ENCODE data around the gene IFT74. TPM values are rescaled to one million over a fixed set of nuclear protein-coding genes. Genes with fewer than 3 reads are reported as not detected.

The IFT74 gene
- total and polyA plus RNA-seq, 2 of the 13 experiments (the other 11 are each of a cell fraction or from before 2014, with no cell fraction given): 4.2 to 12.3 TPM

DNA sequence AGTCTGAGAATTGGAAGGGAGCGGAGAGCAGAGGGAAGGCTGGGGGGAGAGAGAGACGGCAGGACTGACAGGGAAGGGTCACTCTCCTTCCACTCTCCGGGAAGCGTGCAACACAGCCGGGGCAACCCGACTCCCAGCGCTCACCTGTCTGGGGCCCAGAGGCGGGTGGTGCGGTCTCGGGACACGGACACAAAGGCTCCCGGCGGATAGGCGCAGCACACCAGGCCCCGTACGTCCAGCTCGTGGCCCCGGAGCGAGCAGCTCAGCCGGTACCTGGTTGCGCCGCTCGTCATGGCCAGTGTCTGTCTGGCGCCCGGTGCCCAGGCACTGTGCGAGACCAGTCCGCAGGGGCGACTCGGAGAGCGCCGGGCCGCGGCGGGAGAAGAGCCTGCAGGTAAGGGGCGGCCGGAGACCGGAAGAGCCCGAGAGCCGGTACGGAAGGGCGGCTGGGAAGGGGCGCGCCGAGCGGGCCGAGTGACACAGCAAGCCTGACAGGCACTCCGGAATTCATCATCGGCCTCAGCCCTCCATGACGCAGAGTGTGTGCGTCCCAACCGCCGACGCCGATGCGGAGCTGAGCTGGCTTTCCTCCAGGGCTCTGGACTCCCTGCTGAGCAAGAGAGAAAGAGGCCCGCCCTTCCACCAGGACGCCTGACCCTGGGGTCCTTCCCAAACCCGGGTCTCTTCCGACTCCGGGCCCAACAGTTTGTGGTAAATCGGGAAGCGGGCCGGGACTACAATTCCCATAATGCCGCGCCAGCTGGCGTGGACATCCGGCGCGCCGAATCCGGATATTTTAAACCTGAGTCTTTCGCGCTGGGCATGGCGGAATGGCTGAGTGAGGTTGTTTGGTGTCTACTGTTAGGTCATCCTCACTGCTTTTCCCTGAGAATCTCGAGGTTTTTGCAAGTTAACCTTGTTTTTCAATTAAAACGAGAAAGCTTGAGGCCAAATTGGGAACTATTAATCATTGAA, 9.2 kb upstream of the IFT74 start, which contains the start of gene PLAA (continued):
- TF ChIP-seq SP5 (CRISPR knock-in tag; IDR thresholded peaks at IDR 0.05; ENCODE audit: borderline replicate concordance, low read depth): no peak
- TF ChIP-seq, protein P1, sequence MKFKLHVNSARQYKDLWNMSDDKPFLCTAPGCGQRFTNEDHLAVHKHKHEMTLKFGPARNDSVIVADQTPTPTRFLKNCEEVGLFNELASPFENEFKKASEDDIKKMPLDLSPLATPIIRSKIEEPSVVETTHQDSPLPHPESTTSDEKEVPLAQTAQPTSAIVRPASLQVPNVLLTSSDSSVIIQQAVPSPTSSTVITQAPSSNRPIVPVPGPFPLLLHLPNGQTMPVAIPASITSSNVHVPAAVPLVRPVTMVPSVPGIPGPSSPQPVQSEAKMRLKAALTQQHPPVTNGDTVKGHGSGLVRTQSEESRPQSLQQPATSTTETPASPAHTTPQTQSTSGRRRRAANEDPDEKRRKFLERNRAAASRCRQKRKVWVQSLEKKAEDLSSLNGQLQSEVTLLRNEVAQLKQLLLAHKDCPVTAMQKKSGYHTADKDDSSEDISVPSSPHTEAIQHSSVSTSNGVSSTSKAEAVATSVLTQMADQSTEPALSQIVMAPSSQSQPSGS (CRISPR knock-in tag; IDR thresholded peaks at IDR 0.05): no peak
- no peak for TF ChIP-seq HNF4G (IDR thresholded peaks at IDR 0.05; ENCODE audit: borderline replicate concordance, low read depth, low read length)
- TF ChIP-seq HNF4G (CRISPR knock-in tag; IDR thresholded peaks at IDR 0.05; ENCODE audit: borderline replicate concordance, low read depth): no peak
- TF ChIP-seq, protein P2, sequence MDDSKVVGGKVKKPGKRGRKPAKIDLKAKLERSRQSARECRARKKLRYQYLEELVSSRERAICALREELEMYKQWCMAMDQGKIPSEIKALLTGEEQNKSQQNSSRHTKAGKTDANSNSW (CRISPR knock-in tag; IDR thresholded peaks at IDR 0.05; ENCODE audit: borderline replicate concordance): no peak
- no peak for TF ChIP-seq NR2F1 (CRISPR knock-in tag; IDR thresholded peaks at IDR 0.05)
- TF ChIP-seq NFYB (CRISPR knock-in tag; IDR thresholded peaks at IDR 0.05): peak; percentile 43; the same call in 1 of the 2 replicates
- peak; percentile 87 for TF ChIP-seq HCFC1 (IDR thresholded peaks at IDR 0.05; ENCODE audit: low read depth, low read length)
- TF ChIP-seq SRSF9 (IDR thresholded peaks at IDR 0.05; ENCODE audit: borderline replicate concordance, insufficient read depth, low read depth, low read length, poor library complexity, severe bottlenecking): no peak
- TF ChIP-seq RFX1 (IDR thresholded peaks at IDR 0.05): no peak
- TF ChIP-seq RAD21 (CRISPR knock-in tag; IDR thresholded peaks at IDR 0.05): peak; percentile 36; the same call in 1 of the 2 replicates
- TF ChIP-seq, protein P3, sequence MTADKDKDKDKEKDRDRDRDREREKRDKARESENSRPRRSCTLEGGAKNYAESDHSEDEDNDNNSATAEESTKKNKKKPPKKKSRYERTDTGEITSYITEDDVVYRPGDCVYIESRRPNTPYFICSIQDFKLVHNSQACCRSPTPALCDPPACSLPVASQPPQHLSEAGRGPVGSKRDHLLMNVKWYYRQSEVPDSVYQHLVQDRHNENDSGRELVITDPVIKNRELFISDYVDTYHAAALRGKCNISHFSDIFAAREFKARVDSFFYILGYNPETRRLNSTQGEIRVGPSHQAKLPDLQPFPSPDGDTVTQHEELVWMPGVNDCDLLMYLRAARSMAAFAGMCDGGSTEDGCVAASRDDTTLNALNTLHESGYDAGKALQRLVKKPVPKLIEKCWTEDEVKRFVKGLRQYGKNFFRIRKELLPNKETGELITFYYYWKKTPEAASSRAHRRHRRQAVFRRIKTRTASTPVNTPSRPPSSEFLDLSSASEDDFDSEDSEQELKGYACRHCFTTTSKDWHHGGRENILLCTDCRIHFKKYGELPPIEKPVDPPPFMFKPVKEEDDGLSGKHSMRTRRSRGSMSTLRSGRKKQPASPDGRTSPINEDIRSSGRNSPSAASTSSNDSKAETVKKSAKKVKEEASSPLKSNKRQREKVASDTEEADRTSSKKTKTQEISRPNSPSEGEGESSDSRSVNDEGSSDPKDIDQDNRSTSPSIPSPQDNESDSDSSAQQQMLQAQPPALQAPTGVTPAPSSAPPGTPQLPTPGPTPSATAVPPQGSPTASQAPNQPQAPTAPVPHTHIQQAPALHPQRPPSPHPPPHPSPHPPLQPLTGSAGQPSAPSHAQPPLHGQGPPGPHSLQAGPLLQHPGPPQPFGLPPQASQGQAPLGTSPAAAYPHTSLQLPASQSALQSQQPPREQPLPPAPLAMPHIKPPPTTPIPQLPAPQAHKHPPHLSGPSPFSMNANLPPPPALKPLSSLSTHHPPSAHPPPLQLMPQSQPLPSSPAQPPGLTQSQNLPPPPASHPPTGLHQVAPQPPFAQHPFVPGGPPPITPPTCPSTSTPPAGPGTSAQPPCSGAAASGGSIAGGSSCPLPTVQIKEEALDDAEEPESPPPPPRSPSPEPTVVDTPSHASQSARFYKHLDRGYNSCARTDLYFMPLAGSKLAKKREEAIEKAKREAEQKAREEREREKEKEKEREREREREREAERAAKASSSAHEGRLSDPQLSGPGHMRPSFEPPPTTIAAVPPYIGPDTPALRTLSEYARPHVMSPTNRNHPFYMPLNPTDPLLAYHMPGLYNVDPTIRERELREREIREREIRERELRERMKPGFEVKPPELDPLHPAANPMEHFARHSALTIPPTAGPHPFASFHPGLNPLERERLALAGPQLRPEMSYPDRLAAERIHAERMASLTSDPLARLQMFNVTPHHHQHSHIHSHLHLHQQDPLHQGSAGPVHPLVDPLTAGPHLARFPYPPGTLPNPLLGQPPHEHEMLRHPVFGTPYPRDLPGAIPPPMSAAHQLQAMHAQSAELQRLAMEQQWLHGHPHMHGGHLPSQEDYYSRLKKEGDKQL (CRISPR knock-in tag; IDR thresholded peaks at IDR 0.05; ENCODE audit: low read depth): no peak
- no peak for TF ChIP-seq ZNF274 (CRISPR knock-in tag; IDR thresholded peaks at IDR 0.05)
- TF ChIP-seq GATAD1 (CRISPR knock-in tag; IDR thresholded peaks at IDR 0.05): peak; percentile 94
- peak; percentile 32; the same call in 1 of the 2 replicates for TF ChIP-seq ISL2 (CRISPR knock-in tag; IDR thresholded peaks at IDR 0.05)
- no peak for TF ChIP-seq CEBPB (IDR thresholded peaks at IDR 0.05; ENCODE audit: borderline replicate concordance, low read depth, low read length)
- TF ChIP-seq ZNF143 (CRISPR knock-in tag; IDR thresholded peaks at IDR 0.05): peak; percentile 94
- TF ChIP-seq, protein P4, sequence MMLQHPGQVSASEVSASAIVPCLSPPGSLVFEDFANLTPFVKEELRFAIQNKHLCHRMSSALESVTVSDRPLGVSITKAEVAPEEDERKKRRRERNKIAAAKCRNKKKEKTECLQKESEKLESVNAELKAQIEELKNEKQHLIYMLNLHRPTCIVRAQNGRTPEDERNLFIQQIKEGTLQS (CRISPR knock-in tag; IDR thresholded peaks at IDR 0.05): no peak
- no peak for TF ChIP-seq ZSCAN9 (CRISPR knock-in tag; IDR thresholded peaks at IDR 0.05; ENCODE audit: borderline replicate concordance)
- TF ChIP-seq ZNF329 (CRISPR knock-in tag; IDR thresholded peaks at IDR 0.05; ENCODE audit: low read depth): no peak
- TF ChIP-seq MYC (CRISPR knock-in tag; IDR thresholded peaks at IDR 0.05; ENCODE audit: borderline replicate concordance): peak; percentile 55; the same call in 1 of the 2 replicates

All from HepG2 (cell line).